Karpas-422 (cell line): ENCODE measurements around the gene TCF25. TPM values are rescaled to one million over a fixed set of nuclear protein-coding genes. Genes with fewer than 3 reads are reported as not detected.

ENCODE experiments used
- DNase-seq: peaks from one replicate; pipeline ENCODE4 v3.0.0-alpha.2; 2015
- H2AFZ ChIP-seq: fragments of 200-600 bp; sonication (generic); 2 replicates; pipeline ENCODE4 v1.6.1; 2014; ENCODE audit warnings: antibody characterized with exemption, low read length, mixed read lengths
- H3K27ac ChIP-seq: fragments of 200-600 bp; sonication (generic); 2 replicates; pipeline ENCODE4 v1.5.1; 2014; ENCODE audit warnings: mild to moderate bottlenecking, low read length, moderate library complexity
- H3K27me3 ChIP-seq: fragments of 200-600 bp; sonication (generic); 2 replicates; pipeline ENCODE4 v1.6.1; 2014; ENCODE audit warnings: low read length, mixed read lengths
- H3K36me3 ChIP-seq: fragments of 200-600 bp; sonication (generic); 2 replicates; pipeline ENCODE4 v1.6.1; 2014; ENCODE audit warnings: low read length, mixed read lengths; ENCODE audit not compliant: insufficient read depth
- H3K4me1 ChIP-seq: fragments of 200-600 bp; sonication (generic); 2 replicates; pipeline ENCODE4 v1.6.1; 2014; ENCODE audit warnings: mild to moderate bottlenecking, low read length, mixed read lengths
- H3K4me2 ChIP-seq: fragments of 200-600 bp; sonication (generic); 2 replicates; pipeline ENCODE4 v1.6.1; 2014; ENCODE audit warnings: low read length, low read depth, mild to moderate bottlenecking; ENCODE audit not compliant: poor library complexity, severe bottlenecking
- H3K4me3 ChIP-seq: fragments of 200-600 bp; sonication (generic); 2 replicates; pipeline ENCODE4 v1.5.1; 2014; ENCODE audit warnings: mild to moderate bottlenecking, antibody characterized with exemption, low read length, mixed read lengths
- H3K79me2 ChIP-seq: fragments of 200-600 bp; sonication (generic); 2 replicates; pipeline ENCODE4 v1.6.1; 2014; ENCODE audit warnings: mild to moderate bottlenecking, low read length, mixed read lengths
- H3K9ac ChIP-seq: fragments of 200-600 bp; sonication (generic); 2 replicates; pipeline ENCODE4 v1.6.0; 2014; ENCODE audit warnings: low read length
- H3K9me2 ChIP-seq: fragments of 200-600 bp; sonication (generic), shearing (Covaris generic); replicated peaks from 2 replicates; pipeline ENCODE4 v1.6.0; 2014; ENCODE audit warnings: mild to moderate bottlenecking, low read length, moderate library complexity; ENCODE audit not compliant: insufficient read depth
- H3K9me3 ChIP-seq: fragments of 300-700, 200-600 bp; sonication (generic); 2 replicates; pipeline ENCODE4 v1.6.1; 2014; ENCODE audit warnings: low read length, mixed read lengths
- H4K20me1 ChIP-seq: fragments of 200-600 bp; sonication (generic); 2 replicates; pipeline ENCODE4 v1.6.1; 2014; ENCODE audit warnings: mild to moderate bottlenecking, antibody characterized with exemption, low read length, low read depth; ENCODE audit not compliant: insufficient read depth
- total RNA-seq: library from RNA; depleted of rRNA; stranded (reverse); fragments of >200 nt; shearing (Covaris generic); gene quantifications from 2 replicates; pipeline ENCODE4 v1.2.3, GENCODE V29; 2014; ENCODE audit warnings: low replicate concordance

Gene TCF25
- total RNA-seq, 1 experiment from 2014 or later: 71.8 TPM

GRCh38 chr16:89892055-89892630 is 18.8 kb downstream of the TCF25 start:
- no peak overlapping the region for H3K4me3 ChIP-seq
- no peaks in the 10 kb centered on the region for H3K27me3 ChIP-seq
- DNase-seq: no peak
- H4K20me1 ChIP-seq: no peaks in the 10 kb centered on the region
- peaks cover 19% of the 10 kb centered on the region; the same call in 1 of the 2 replicates for H3K36me3 ChIP-seq
- H3K4me1 ChIP-seq: no peaks in the 10 kb centered on the region
- no peak overlapping the region for H3K4me2 ChIP-seq
- H3K27ac ChIP-seq: no peak overlapping the region
- H3K79me2 ChIP-seq: no peaks in the 10 kb centered on the region
- no peak overlapping the region for H2AFZ ChIP-seq
- H3K9ac ChIP-seq: no peak overlapping the region
- no peaks in the 10 kb centered on the region for H3K9me3 ChIP-seq
- no peaks in the 10 kb centered on the region for H3K9me2 ChIP-seq

- no peak overlapping the region for H2AFZ ChIP-seq
- no peaks in the 10 kb centered on the region for H3K9me2 ChIP-seq
- DNase-seq: no peak
- H4K20me1 ChIP-seq: no peaks in the 10 kb centered on the region
- H3K27me3 ChIP-seq: no peaks in the 10 kb centered on the region
- no peak overlapping the region for H3K4me2 ChIP-seq
- no peak overlapping the region for H3K27ac ChIP-seq
- no peaks in the 10 kb centered on the region for H3K79me2 ChIP-seq
- H3K4me1 ChIP-seq: no peaks in the 10 kb centered on the region
- H3K9ac ChIP-seq: no peak overlapping the region
- H3K36me3 ChIP-seq: peaks cover 14% of the 10 kb centered on the region; the same call in 1 of the 2 replicates
- H3K9me3 ChIP-seq: no peaks in the 10 kb centered on the region
- no peak overlapping the region for H3K4me3 ChIP-seq
These were observed 19.2 kb downstream of the TCF25 start for GRCh38 chr16:89892635-89893034.

- H3K9me3 ChIP-seq: no peaks in the 10 kb centered on the region
- no peak overlapping the region for H3K4me2 ChIP-seq
- no peak overlapping the region for H3K9ac ChIP-seq
- H3K36me3 ChIP-seq: peaks cover 17% of the 10 kb centered on the region; the same call in 1 of the 2 replicates
- H2AFZ ChIP-seq: no peak overlapping the region
- no peak overlapping the region for H3K4me3 ChIP-seq
- H3K9me2 ChIP-seq: no peaks in the 10 kb centered on the region
- no peaks in the 10 kb centered on the region for H3K4me1 ChIP-seq
- no peaks in the 10 kb centered on the region for H4K20me1 ChIP-seq
- DNase-seq: no peak
- H3K79me2 ChIP-seq: no peaks in the 10 kb centered on the region
- H3K27me3 ChIP-seq: no peaks in the 10 kb centered on the region
- H3K27ac ChIP-seq: no peak overlapping the region
These were observed 20.5 kb downstream of the TCF25 start for GRCh38 chr16:89893642-89894548.

DNA sequence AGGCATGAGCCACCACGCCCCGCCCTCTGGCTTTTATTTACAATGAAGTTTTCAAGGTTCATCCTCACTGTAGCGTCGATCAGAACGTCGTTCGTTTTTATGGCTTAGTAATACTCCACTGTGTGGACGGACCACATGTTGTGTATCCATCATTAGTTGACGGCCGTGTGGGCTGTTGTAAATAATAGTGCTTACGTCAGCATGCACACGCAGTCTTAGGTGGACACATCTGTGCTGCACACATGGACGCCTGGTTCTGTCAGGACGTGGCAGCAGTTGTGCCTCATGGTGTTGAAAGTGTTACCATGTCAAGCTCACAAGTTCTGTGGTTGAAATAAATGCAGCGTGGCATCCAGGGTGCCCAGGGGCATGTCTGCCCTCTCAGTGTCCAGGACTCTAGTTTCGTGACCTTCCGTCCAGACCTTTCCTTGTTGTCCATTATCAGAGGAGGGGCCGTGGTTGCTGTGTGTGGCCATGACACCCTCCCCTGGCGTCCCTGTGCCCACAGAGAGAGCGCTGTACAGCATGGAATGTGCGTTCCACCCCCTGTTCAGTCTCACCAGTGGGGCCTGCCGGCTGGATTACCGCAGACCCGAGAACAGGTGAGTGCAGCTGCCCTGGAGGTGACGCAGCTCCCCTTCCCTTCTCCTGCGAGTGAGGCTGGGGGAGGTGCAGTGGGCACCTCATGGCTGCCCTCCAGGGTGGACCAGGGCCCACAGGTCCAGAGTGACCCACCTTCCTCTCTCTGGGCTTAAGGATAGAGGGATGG is 22.3 kb downstream of the TCF25 start:
- Histone ChIP-seq H3K4me1 (no peaks in the 10 kb centered on the region), H3K9me3 (no peaks in the 10 kb centered on the region), H3K9me2 (no peaks in the 10 kb centered on the region), H3K79me2 (no peaks in the 10 kb centered on the region), H3K27ac (no peak overlapping the region), H3K4me3 (no peak overlapping the region), H3K4me2 (no peak overlapping the region), H3K27me3 (no peaks in the 10 kb centered on the region), H4K20me1 (no peaks in the 10 kb centered on the region), H3K36me3 (peaks cover 20% of the 10 kb centered on the region; the same call in 1 of the 2 replicates), H3K9ac (no peak overlapping the region), H2AFZ (no peak overlapping the region)
- DNase-seq: no peak

DNA sequence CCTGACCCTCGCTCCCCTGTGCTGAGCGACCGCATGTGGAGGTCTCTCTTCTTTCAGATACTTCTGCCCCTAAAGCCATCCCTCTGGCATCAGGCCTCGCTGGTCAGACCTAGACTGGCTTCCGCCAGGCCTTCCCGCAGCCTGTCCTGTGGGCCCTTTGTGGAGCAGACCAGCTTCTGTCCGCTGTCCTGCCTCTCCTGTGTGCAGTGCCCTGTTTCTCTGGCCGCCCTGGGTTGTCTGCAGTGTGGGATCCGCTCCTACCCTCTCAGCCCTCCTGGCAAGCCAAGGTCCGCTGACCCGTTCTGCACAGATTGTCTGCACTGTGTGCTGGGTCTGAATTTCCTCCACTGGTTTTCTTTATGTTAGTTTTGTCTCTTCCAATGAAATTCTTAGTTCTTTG is 23.8 kb downstream of the TCF25 start:
- Histone ChIP-seq H3K27ac (no peak overlapping the region), H3K79me2 (no peaks in the 10 kb centered on the region), H4K20me1 (no peaks in the 10 kb centered on the region), H3K9me2 (no peaks in the 10 kb centered on the region), H2AFZ (no peak overlapping the region), H3K9ac (no peak overlapping the region), H3K9me3 (no peaks in the 10 kb centered on the region), H3K4me1 (no peaks in the 10 kb centered on the region), H3K36me3 (peaks cover 21% of the 10 kb centered on the region; the same call in 1 of the 2 replicates), H3K4me2 (no peak overlapping the region), H3K27me3 (no peaks in the 10 kb centered on the region), H3K4me3 (no peak overlapping the region)
- no peak for DNase-seq

GRCh38 chr16:89898201-89898967 is 25.0 kb downstream of the TCF25 start:
- no peak overlapping the region for H2AFZ ChIP-seq
- H3K79me2 ChIP-seq: no peaks in the 10 kb centered on the region
- no peaks in the 10 kb centered on the region for H3K4me1 ChIP-seq
- no peak overlapping the region for H3K9ac ChIP-seq
- H4K20me1 ChIP-seq: no peaks in the 10 kb centered on the region
- no peaks in the 10 kb centered on the region for H3K9me2 ChIP-seq
- H3K27me3 ChIP-seq: no peaks in the 10 kb centered on the region
- no peak for DNase-seq
- no peaks in the 10 kb centered on the region for H3K9me3 ChIP-seq
- peaks cover 17% of the 10 kb centered on the region; the same call in 1 of the 2 replicates for H3K36me3 ChIP-seq
- H3K27ac ChIP-seq: no peak overlapping the region
- no peak overlapping the region for H3K4me3 ChIP-seq
- H3K4me2 ChIP-seq: no peak overlapping the region

- Histone ChIP-seq H3K79me2 (no peaks in the 10 kb centered on the region), H3K4me3 (no peak overlapping the region), H3K27ac (no peak overlapping the region), H3K4me1 (no peaks in the 10 kb centered on the region), H3K4me2 (no peak overlapping the region), H3K9me3 (no peaks in the 10 kb centered on the region), H3K9me2 (no peaks in the 10 kb centered on the region), H4K20me1 (no peaks in the 10 kb centered on the region), H3K27me3 (no peaks in the 10 kb centered on the region), H2AFZ (no peak overlapping the region), H3K9ac (no peak overlapping the region), H3K36me3 (peaks cover 23% of the 10 kb centered on the region)
- DNase-seq: no peak
These were observed 26.6 kb downstream of the TCF25 start for GRCh38 chr16:89899879-89900481.
